Measurements from ENCODE around the gene BICC1.

The BICC1 gene

GRCh38 chr10:58642916-58643428 is 130.3 kb downstream of the BICC1 start:
- no peak for DNase-seq (ENCODE audit: low read depth in 2 of 3, low spot score in 2 of 3)

GRCh38 chr10:58644311-58644710 is 131.6 kb downstream of the BICC1 start:
- no peak for DNase-seq (ENCODE audit: low read depth in 2 of 3, low spot score in 2 of 3)

GRCh38 chr10:58645416-58646146 is 132.9 kb downstream of the BICC1 start:
- no peak for DNase-seq (ENCODE audit: low read depth in 2 of 3, low spot score in 2 of 3)

DNA sequence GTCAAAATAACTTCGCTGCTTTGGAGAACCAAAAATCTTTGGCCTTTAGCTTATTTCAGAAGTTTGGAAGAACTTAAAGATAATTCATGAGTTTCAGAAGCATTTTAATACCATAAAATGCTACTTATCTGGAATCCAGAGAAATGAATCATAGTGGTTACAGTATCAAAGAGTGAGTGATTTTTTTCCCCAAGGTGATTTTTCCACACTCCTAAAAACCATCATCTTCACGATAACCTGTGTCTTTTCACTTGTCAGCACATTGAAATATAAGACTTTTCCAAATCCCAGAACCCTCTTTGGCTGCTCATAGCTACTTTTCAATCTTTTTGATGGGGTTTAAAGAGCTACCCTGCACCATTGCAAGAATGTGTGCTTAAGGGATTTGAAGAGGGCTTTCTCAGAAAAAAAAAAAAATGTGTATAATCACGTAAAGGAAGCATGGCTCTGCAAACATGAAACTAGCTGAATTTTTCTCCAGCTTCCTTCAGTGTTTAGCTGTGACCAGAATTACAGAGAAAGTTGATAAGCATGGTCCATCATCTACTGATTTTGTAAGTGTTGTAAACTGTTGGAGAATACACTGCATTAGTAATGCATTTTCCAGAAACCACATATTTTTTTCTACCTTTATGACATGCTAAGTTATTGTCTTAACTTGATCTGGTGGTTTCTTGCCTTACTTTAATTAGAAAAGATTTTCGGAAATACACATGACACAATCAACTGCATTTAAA is 134.9 kb downstream of the BICC1 start:
- DNase-seq (ENCODE audit: low read depth in 2 of 3, low spot score in 2 of 3): no peak

DNA sequence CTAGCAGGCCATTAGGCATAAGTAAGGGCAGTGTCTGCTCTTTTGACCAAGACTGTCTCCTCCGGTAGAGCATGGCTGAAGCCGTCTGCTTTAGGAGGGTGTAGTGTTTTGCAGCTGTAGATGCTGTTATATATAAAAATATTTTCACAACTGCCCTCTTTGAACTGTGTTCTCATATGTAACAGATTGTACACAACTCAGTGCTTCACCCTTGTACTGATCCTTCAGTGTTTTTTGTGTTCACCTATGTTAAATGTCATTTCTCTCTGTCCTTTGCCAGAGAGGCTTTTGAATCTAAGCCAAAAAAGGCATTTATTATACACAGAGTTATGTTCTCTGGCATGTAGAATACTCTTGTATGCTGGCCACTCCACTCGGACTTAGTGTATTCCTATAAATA is 135.5 kb downstream of the BICC1 start:
- DNase-seq (ENCODE audit: low read depth in 2 of 3, low spot score in 2 of 3): no peak

DNA sequence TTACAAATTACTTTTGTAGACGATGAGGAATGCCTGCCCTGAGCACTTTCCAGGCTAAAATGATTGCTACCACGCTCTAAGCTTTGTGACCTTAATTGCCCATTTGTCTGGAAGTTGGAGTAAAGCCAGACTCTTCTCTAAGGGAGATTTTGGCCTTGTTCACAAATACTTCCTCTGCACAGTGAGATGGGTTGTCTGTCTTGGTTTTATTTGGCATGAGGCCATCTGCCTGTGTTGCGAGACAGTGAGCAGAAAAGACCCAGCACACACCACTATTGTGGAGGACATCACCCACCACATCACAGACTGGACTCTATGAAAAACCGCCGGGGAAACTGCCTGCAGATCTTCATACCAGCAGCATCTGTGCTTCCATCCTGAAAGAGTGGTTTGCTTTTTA is 138.4 kb downstream of the BICC1 start:
- DNase-seq (ENCODE audit: low read depth in 2 of 3, low spot score in 2 of 3): no peak

GRCh38 chr10:58651742-58652141 is 139.1 kb downstream of the BICC1 start:
- no peak for DNase-seq (ENCODE audit: low read depth in 2 of 3, low spot score in 2 of 3)

DNA sequence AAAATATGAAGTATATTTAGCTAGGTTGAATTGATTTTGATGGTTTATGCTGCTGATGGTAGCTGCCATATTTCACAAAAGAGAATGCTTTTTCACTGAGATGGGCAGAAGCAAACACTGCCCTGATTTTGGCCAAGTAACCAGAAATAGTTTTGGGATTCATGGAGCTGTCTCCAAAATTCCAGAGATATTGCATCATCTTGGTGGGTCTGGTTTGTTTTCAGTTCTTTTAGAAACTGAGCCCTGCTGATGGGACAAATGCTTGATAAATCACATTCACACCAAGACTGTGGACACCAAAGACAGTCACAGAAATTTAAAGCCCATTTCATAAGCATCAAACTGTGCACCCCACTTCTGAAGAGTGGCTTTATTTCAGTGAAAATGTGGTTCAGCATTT is 140.5 kb downstream of the BICC1 start:
- no peak for DNase-seq (ENCODE audit: low read depth in 2 of 3, low spot score in 2 of 3)

DNA sequence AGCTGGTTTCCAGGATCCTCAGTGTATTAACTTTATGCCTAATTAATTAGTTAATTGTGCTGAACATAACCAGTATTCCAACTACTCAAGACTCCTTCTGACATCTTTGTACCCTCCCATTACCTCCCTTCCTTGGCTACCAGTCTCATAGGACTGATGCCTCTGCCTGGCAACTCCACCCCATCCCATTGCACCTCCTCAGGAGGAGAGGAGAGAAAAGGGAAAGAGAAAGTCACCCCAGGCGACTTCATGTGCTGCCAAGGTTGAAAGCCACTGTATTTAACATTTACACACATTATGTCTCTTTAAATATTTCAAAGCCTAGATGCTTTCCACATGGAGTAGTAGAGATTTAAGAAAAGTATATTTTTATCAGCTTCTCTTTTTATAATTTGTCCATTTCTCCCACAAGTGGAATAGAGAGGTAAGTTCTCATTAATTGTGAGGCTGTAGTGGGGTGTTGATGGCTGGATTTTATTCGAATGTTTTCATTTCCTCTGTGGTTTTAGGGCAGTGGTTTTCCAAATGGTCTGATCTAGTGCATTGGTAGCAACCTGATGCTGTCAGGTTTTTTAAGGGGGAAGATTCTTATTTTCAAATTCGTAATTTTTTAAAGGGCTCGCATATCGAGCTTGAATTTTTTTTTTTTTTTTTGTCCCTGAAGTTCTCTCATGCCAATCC is 148.0 kb downstream of the BICC1 start:
- DNase-seq (ENCODE audit: low read depth in 2 of 3, low spot score in 2 of 3): no peak

GRCh38 chr10:58661336-58661735 is 148.7 kb downstream of the BICC1 start:
- no peak for DNase-seq (ENCODE audit: low read depth in 2 of 3, low spot score in 2 of 3)

GRCh38 chr10:58661902-58662301 is 149.2 kb downstream of the BICC1 start:
- DNase-seq (ENCODE audit: low read depth in 2 of 3, low spot score in 2 of 3): no peak

DNA sequence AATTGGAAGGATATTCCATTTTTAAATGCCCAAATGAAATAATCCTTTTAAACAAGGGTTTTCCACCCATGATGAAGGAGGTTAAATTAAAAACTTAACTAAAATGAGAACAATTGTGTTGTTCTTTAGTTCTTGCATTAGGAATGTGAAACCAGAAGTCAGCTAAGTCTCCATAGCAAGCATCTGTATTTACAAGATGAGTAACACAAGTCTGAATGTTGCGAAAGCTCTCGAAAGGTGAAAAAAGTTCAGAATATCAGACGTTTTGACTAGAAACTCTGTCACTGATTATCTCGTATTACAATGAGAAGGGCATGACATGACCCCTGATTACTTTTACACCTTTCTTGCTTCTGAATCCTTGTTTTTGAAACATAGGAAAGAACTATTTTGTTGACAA is 149.6 kb downstream of the BICC1 start:
- DNase-seq (ENCODE audit: low read depth in 2 of 3, low spot score in 2 of 3): no peak

DNA sequence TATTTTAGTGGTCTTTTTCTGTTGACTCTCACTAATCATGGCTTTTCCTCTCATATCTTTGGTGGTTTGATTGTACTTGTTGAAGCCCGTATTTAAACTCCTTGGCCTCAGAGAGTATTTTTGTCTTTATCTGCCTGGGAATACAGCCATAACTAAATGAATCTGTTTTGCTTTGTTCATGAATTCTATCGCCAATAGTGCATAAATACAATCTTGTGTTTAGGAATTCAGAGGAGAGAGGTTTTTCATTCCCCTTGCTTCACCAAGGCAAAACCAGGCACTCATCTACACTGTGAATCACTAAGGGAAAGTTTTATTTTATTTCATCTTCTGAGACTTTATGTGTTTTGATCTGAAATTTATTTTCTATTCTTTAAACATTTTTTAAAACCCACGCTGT is 152.7 kb downstream of the BICC1 start:
- DNase-seq (ENCODE audit: low read depth in 2 of 3, low spot score in 2 of 3): no peak

DNA sequence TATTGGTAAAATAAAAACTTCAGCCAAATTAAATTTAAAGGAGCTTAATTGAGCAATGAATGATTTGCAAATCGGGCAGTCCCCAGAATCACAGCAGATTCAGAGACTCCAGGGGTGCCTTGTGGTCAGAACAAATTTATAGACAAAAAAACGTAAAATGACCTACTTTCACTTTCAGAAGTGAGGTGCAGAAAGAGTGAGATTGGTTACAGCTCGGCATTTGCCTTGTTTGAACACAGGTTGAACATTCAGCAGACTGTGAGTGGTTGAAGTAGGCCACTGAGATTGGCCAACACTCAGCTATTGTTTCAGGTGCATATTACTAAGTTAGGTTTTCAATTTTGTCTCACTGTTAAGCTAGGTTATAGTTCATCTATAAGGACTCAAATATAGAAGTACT is 153.4 kb downstream of the BICC1 start:
- DNase-seq (ENCODE audit: low read depth in 2 of 3, low spot score in 2 of 3): no peak

GRCh38 chr10:58667658-58668310 is 155.1 kb downstream of the BICC1 start:
- DNase-seq (ENCODE audit: low read depth in 2 of 3, low spot score in 2 of 3): no peak

- no peak for DNase-seq (ENCODE audit: low read depth in 2 of 3, low spot score in 2 of 3)
These were observed 160.2 kb downstream of the BICC1 start for GRCh38 chr10:58672845-58673244.

GRCh38 chr10:58674251-58674650 is 161.6 kb downstream of the BICC1 start:
- no peak for DNase-seq (ENCODE audit: low read depth in 2 of 3, low spot score in 2 of 3)

DNA sequence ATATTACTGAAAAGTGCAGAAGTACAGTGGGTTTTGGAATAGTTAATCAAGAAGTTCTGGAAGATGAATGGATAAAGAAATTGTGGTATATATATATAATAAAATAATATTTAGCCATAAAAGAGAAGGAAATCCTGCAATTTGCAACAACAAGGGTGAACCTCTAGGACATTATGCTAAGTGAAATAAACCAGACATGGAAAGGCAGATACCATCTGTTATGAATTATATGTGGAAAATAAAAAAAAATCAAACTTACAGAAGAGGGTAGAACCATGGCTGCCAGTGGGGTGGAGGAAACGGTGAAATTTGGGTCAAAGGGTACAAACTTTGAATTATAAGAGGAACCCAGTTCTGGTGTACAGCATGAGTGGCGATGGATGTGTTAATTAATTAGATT is 162.6 kb downstream of the BICC1 start:
- no peak for DNase-seq (ENCODE audit: low read depth in 2 of 3, low spot score in 2 of 3)

DNA sequence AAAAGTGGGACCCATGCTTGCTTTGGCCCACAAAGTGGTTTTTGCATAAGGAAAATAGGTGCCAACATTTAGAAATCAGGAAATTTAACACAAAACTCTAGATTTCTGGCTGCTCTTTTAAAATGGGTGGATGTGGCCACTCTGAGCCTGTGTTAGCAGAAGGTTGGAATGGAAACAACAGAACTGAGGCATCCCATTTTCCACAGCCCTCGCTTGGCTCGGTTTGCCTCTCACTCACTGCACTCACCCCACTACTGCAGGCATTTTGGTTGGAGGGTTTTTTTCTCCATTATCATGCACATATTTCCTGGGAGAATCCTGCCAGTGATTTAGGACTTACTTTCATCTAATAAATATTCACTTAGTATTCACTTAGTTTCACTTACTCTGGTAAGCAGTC is 178.9 kb downstream of the BICC1 start:
- DNase-seq (ENCODE audit: low read depth in 2 of 3, low spot score in 2 of 3): no peak

GRCh38 chr10:58693919-58694318 is 181.2 kb downstream of the BICC1 start:
- DNase-seq (ENCODE audit: low read depth in 2 of 3, low spot score in 2 of 3): no peak

DNA sequence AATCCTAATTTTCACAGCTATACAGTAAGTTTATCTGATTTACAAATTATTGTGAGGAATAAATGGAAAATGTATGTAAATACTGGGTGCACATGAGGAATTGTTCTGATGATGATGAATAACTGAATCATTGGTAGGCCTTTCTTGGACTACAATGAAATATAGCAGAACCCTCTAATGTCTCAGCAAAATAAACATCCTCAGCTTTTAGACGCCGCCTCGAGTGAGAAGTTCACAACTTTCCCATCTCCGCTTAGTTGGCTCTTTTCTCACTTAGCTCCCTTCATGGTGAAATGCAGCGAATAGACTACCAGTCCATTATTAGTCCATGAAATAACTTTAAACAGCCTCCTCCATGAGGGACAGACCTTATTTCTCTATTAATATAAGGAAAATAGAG is 182.3 kb downstream of the BICC1 start:
- no peak for DNase-seq (ENCODE audit: low read depth in 2 of 3, low spot score in 2 of 3)

DNA sequence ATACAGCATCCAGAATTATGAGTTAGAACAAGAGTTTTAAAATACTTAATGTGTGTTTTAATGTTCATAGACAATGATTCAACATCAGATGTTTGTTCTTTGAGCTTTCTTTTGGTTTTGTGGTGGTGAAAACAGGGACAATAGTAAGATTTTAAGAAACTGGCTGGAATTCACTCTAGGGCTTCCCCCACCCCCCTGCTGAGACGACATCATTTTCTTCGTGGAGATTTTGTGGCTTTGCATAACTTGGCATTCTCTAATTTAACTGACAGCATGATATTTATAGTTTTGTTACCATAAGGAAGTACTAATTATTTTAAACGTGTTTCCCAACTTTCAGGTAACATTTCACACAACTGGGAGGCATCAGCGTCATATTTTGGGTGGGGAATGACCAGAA is 184.1 kb downstream of the BICC1 start:
- no peak for DNase-seq (ENCODE audit: low read depth in 2 of 3, low spot score in 2 of 3)

Data from activated CD8-positive, alpha-beta memory T cell treated with anti-CD3 and anti-CD28 coated beads for 48 hours (primary cell).